ENCODE data around the gene GSN. TPM values are rescaled to one million over a fixed set of nuclear protein-coding genes. Genes with fewer than 3 reads are reported as not detected.

GSN gene
- total RNA-seq, 4 donors from 2014 or later: 3,140 to 6,734 (median 4,294) TPM

DNA sequence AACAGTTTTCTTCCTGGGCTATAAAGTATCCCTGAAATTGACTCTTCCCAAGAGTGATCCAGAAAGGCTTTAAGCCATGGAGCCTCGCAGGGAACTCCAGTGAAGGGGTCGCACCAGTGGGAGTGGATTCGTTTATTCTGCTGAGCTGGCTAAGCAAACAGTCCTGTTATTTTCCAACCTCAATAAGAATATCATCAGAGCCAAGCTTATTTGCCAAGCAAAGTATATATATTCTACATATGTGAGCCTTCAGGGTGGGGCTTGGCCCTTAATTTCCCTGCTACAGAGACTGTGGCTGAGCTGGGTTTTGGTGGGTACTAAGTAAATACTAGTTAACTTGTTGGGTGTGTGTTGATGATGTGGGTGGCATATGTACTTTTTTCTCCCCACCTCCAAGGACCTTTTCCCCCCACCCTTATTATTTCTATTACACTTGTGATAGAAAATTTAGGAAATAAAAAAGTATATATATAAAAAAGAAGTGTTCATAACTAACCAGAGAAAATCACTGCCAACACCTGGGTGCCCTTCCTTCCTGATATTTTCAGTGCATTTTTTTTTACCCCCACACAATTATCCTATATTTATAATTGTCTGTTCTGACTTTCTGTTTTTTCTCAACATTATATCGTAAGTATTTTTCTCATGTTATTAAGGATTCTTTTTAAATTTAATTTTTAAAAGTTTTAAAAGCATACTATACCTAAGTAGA is 5.3 kb downstream of the GSN start:
- ATAC-seq (ENCODE audit: low FRiP score): no peak
- TF ChIP-seq, protein P1, sequence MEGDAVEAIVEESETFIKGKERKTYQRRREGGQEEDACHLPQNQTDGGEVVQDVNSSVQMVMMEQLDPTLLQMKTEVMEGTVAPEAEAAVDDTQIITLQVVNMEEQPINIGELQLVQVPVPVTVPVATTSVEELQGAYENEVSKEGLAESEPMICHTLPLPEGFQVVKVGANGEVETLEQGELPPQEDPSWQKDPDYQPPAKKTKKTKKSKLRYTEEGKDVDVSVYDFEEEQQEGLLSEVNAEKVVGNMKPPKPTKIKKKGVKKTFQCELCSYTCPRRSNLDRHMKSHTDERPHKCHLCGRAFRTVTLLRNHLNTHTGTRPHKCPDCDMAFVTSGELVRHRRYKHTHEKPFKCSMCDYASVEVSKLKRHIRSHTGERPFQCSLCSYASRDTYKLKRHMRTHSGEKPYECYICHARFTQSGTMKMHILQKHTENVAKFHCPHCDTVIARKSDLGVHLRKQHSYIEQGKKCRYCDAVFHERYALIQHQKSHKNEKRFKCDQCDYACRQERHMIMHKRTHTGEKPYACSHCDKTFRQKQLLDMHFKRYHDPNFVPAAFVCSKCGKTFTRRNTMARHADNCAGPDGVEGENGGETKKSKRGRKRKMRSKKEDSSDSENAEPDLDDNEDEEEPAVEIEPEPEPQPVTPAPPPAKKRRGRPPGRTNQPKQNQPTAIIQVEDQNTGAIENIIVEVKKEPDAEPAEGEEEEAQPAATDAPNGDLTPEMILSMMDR (IDR thresholded peaks at IDR 0.05): no peak
- DNase-seq (ENCODE audit: low spot score): no peak

DNA sequence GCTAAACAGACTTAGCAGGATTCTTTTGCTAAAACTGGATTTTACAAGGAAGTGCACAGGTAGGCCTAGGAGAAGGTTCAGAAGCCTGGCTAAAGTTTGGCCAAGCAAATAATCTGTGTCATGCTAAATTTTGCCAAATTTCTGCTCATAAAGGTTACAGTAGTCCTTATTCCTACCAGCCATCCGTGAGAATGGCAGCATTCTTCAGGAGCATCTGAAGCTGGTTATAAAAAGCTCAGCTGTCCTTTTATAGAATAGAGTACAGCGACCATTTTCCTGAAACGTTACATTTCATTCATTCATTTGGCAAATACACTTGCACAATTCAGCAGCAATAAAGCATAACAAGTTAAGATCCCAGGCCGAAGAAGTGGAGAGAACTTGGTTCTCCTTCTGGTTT is 6.9 kb downstream of the GSN start:
- TF ChIP-seq, protein P1 (IDR thresholded peaks at IDR 0.05): no peak
- no peak for ATAC-seq (ENCODE audit: low FRiP score)
- DNase-seq (ENCODE audit: low spot score): no peak

DNA sequence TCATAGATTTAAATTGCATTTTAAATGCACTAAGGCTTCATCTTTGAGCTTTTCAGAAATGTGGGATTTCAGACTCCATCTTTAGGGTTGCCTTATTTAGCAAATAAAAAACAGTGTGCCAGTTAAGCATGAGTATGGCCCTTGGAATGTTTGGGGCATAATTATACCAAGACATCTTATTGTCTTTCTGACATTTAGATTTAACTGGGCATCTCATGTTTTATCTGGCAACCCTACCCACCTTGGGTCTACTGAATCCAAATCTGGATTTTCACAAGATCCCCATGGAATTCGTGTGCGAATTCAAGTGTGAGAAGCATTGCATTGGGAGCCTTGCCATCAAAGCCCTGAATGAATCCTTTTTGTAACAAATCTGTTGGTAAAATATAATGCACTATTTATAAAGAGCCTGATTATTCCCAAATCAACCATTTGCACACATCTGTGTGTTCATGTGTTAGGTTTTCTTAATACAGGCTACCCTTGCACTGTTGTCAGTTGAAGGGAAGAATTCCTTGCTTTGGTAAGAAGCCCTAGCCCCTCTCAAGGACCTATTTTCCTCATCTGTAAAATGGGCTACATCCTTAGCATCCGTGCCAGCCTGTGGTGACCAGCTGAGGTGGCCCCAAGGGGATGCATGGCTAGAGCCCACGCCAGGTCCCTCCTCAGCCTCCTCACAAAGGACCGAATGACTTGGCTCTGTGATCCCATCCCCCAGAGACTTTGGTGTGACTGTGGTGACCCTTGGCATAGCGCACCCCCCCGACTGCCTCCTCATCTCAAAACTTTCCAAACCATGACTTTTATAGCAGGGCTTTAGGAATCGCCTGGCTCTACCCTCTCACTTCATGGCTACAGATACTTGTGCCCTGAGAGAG is 8.1 kb downstream of the GSN start:
- DNase-seq (ENCODE audit: low spot score) (no peak), ATAC-seq (ENCODE audit: low FRiP score) (no peak)
- TF ChIP-seq, protein P1 (IDR thresholded peaks at IDR 0.05): no peak

DNA sequence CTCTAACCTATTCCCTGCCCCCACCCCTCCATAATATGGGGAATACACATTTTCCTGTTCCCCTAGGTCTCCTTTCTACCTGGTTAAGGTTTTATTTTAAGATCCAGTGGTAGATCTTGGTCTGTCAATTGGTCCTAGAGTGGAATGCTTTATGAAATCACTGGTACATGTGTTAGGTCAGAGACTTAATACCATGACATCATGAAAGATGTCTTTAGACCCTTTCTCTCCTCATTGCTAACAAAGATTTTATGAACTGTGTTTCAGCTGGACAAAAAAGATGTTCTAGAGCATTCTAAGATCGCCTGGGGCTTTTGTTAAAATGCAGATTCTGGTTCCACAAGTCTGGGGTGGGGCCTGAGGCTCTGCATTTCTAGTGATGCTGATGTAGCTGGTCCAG is 9.1 kb downstream of the GSN start:
- TF ChIP-seq, protein P1 (IDR thresholded peaks at IDR 0.05): no peak
- DNase-seq (ENCODE audit: low spot score) (no peak), ATAC-seq (ENCODE audit: low FRiP score) (no peak)

DNA sequence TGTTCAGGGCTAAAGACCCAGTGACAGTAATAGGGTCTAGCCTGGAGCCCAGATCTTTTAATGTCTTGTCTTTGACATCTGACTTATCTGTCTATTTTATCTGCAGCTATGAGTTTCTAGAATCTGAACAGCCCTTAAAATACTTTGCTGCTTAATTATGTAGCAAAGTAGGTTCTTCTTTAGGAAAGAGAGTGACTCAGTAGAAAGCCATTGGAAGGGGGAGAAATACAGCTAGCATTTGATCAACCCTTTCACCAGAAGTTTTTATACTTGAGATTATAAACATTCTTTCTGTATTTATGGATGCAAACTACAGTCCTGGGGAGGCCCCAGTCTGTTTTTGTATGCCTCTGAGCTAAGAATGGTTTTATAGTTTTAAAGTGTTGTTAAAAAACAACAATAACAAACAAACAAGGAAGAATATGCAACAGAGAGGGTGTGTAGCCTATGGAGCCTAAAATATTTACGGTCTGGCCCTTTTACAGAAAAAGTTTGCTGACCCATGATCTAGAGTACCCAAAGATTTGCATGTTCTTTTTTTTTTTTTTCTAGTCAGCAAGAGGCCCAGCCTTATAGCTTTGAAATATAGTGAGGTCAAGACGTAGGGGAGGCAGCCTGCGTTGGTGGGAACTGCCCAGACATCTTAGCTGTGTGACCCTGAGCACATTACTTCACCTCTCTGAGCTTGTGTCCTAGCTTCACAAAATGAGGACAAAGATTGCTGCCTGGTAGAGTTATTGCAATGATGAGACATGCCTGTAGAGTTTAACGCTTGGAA is 9.7 kb downstream of the GSN start:
- TF ChIP-seq, protein P1 (IDR thresholded peaks at IDR 0.05): no peak
- ATAC-seq (ENCODE audit: low FRiP score) (no peak), DNase-seq (ENCODE audit: low spot score) (no peak)

DNA sequence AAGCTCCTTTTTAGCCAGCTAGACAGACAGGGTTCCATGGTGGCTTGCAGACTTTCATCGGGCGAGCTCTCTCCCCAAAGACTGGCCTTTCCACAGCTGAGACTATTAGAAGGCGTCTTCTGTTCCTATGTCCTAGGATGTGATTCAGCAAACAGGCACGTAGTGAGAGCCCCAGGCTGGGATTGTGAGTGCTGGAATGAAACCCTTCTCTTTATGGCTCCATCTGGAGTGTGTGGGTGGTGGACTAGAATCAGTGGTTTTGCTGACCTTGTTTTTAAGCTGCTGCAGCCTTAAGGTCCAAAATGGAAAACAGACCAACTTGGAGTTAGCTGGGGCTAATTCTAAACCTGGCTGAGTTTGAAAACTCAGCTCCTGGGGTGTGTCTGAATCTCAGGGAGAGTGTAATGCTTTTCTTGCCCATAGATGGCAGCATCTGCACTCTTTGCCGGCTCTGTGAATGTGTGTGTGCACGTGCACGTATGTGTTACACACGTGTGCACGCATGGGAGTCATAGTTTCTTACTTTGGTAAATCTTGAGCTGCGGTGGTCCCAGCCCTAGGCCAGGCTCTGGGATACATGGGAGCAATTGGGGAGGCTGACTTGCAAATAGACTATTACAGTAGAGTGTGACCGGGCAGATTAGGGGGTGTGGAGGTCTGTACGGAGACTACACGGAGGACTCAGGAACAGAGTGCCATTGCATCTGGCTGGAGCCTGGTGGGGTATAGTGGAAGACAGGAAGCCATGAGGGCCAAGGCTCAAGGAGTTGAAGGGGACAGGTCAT is 10.7 kb downstream of the GSN start:
- ATAC-seq (ENCODE audit: low FRiP score) (peak; percentile 62), DNase-seq (ENCODE audit: low spot score) (no peak)
- TF ChIP-seq, protein P1 (IDR thresholded peaks at IDR 0.05): peak in 2 of 3 donors; percentile 51 to 58
